ENCODE results near the gene MSRB3. TPM values are rescaled to one million over a fixed set of nuclear protein-coding genes. Genes with fewer than 3 reads are reported as not detected.

MSRB3 gene
- total and polyA plus RNA-seq, 7 donors = 15.4 to 64.1 (median 48.3) TPM

- peaks cover 6% of the 10 kb centered on the region for H3K4me1 ChIP-seq
- H3K27ac ChIP-seq = no peak overlapping the region
- intact Hi-C loops (cut with DNase I) = no loop called here
- no peak for ATAC-seq
- DNase-seq = no peak
- no peak overlapping the region for H3K4me3 ChIP-seq
- no peak for TF ChIP-seq CTCF (IDR thresholded peaks at IDR 0.05)
- no peaks in the 10 kb centered on the region for H3K27me3 ChIP-seq (ENCODE audit: insufficient read depth in 3 of 3, low read length in 2 of 3)
- no peaks in the 10 kb centered on the region for H3K9me3 ChIP-seq
- WGBS, 3 donors = 77 to 93% (median 87%) methylated on average over 4 of the region's 4 CpGs
- no peaks in the 10 kb centered on the region for H3K36me3 ChIP-seq (ENCODE audit: insufficient read depth in 1 of 2, low read depth in 1 of 2)
Measured at GRCh38 chr12:65318186-65318685, 39.8 kb downstream of the MSRB3 start.

- Histone ChIP-seq H3K27ac (no peak overlapping the region), H3K36me3 (ENCODE audit: insufficient read depth in 1 of 2, low read depth in 1 of 2) (no peaks in the 10 kb centered on the region), H3K27me3 (ENCODE audit: insufficient read depth in 3 of 3, low read length in 2 of 3) (no peaks in the 10 kb centered on the region), H3K4me3 (no peak overlapping the region), H3K4me1 (peaks cover 17% of the 10 kb centered on the region), H3K9me3 (no peaks in the 10 kb centered on the region)
- 88 to 92% (median 91%) methylated on average over 3 of the region's 3 CpGs for WGBS, 3 donors
- ATAC-seq (no peak), DNase-seq (no peak)
- intact Hi-C loops (cut with DNase I) = no loop called here
- no peak for TF ChIP-seq CTCF (IDR thresholded peaks at IDR 0.05)
Measured at GRCh38 chr12:65319688-65320200, 41.3 kb downstream of the MSRB3 start.

- WGBS, 3 donors = 28 to 41% (median 30%) methylated on average over 5 of the region's 5 CpGs
- DNase-seq = no peak
Measured at GRCh38 chr12:65323070-65323469, 44.6 kb downstream of the MSRB3 start.

DNA sequence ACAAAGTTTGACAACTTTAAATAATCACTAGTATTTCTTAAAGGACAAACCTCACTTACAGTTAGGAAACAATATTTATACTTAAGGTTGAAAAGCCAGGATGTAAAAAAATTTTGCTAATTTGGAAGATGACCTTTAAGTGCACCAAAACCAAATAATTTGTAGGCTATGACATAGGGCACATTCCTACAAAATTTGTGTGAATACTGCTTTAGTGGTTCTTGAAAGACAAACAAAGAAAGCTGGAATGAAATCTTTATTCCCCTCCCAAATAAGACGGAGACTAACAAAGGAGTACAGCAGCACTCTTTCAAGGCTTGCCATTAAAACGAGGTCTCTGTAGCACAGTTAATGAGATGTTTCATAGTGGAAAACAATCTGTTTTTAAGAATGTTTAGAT is 45.6 kb downstream of the MSRB3 start:
- Histone ChIP-seq H3K27ac (no peak overlapping the region), H3K4me3 (no peak overlapping the region), H3K9me3 (no peaks in the 10 kb centered on the region), H3K4me1 (peaks cover 21% of the 10 kb centered on the region), H3K36me3 (ENCODE audit: insufficient read depth in 1 of 2, low read depth in 1 of 2) (peaks cover 0 to 2% of the 10 kb centered on the region in 2 donors), H3K27me3 (ENCODE audit: insufficient read depth in 3 of 3, low read length in 2 of 3) (no peaks in the 10 kb centered on the region)
- intact Hi-C loops (cut with DNase I) = no loop called here
- DNase-seq (no peak), ATAC-seq (no peak)
- no peak for TF ChIP-seq CTCF (IDR thresholded peaks at IDR 0.05)
- WGBS, 3 donors = 50 to 61% (median 54%) methylated on average over 2 of the region's 2 CpGs

More at GRCh38 chr12:65323070-65323469, 44.6 kb downstream of the MSRB3 start:
- TF ChIP-seq CTCF (IDR thresholded peaks at IDR 0.05) = no peak
- H3K4me3 ChIP-seq = no peak overlapping the region
- peaks cover 21% of the 10 kb centered on the region for H3K4me1 ChIP-seq
- H3K27me3 ChIP-seq (ENCODE audit: insufficient read depth in 3 of 3, low read length in 2 of 3) = no peaks in the 10 kb centered on the region
- no peak for ATAC-seq
- H3K9me3 ChIP-seq = no peaks in the 10 kb centered on the region
- intact Hi-C loops (cut with DNase I) = no loop called here
- H3K27ac ChIP-seq = no peak overlapping the region
- H3K36me3 ChIP-seq (ENCODE audit: insufficient read depth in 1 of 2, low read depth in 1 of 2) = no peaks in the 10 kb centered on the region

DNA sequence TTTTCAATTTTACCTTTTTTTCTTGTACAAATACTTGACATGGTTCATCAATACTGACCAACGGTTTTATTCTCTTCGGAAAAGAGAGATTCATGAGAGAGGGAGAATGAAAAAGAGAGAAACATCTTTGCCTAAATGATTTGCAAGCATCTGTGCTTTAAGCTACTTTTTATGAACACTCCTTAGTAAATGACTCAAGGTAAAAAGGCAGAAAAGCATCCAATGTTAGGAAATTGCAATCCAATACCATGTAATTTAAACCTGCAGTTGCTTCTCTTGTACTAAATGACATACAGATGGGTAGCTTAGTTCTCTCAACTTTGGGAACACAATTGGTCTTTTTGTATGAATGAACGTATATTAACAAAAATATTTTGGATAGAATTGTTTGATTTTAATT is 46.1 kb downstream of the MSRB3 start:
- TF ChIP-seq CTCF (IDR thresholded peaks at IDR 0.05) = no peak
- no peak for ATAC-seq
- H3K4me1 ChIP-seq = peaks cover 21% of the 10 kb centered on the region
- intact Hi-C loops (cut with DNase I) = no loop called here
- DNase-seq = no peak
- 82 to 90% (median 83%) methylated on average over 3 of the region's 3 CpGs for WGBS, 3 donors
- H3K4me3 ChIP-seq = no peak overlapping the region
- no peak overlapping the region for H3K27ac ChIP-seq
- H3K9me3 ChIP-seq = no peaks in the 10 kb centered on the region
- H3K27me3 ChIP-seq (ENCODE audit: insufficient read depth in 3 of 3, low read length in 2 of 3) = no peaks in the 10 kb centered on the region
- H3K36me3 ChIP-seq (ENCODE audit: insufficient read depth in 1 of 2, low read depth in 1 of 2) = peaks cover 0 to 7% of the 10 kb centered on the region in 2 donors
